ENCODE results near the gene PPFIA1.

- TF ChIP-seq CTCF (conservative IDR thresholded peaks at IDR 0.05; ENCODE audit: low read length) (no peak), EZH2phosphoT487 (IDR thresholded peaks at IDR 0.05; ENCODE audit: borderline replicate concordance, low read depth, low read length) (no peak)
Observed at GRCh38 chr11:70282012-70282411, 11.5 kb downstream of the PPFIA1 start.
